Measurements from ENCODE around the gene SLAMF1.
"Not testable (repeated sequence)": the region's sequence is repeated elsewhere in the genome, so short reads cannot be mapped to it uniquely, and the experiment has no call there.

DNA sequence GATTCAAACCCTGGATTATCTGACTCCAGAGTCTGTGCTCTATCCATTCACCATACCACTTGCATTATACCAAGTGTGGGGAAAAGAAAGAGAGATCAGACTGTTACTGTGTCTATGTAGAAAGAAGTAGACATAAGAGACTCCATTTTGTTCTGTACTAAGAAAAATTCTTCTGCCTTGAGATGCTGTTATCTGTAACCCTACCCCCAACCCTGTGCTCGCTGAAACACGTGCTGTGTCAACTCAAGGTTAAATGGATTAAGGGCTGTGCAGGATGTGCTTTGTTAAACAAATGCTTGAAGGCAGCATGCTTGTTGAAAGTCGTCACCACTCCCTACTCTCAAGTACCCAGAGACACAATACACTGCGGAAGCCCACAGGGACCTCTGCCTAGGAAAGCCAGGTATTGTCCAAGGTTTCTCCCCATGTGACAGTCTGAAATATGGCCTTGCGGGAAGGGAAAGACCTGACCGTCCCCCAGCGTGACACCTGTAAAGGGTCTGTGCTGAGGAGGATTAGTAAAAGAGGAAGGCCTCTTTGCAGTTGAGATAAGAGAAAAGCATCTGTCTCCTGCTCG lies 5.3 kb upstream of the SLAMF1 start:
- TF ChIP-seq SRY (CRISPR knock-in tag; IDR thresholded peaks at IDR 0.05); EZH2 (conservative IDR thresholded peaks at IDR 0.05; ENCODE audit: low read depth, low read length); KLF6 (CRISPR knock-in tag; IDR thresholded peaks at IDR 0.05); SUZ12 (IDR thresholded peaks at IDR 0.05; ENCODE audit: low read depth, low read length); HNF4G (IDR thresholded peaks at IDR 0.05; ENCODE audit: borderline replicate concordance, low read depth, low read length); HNF4G (CRISPR knock-in tag; IDR thresholded peaks at IDR 0.05; ENCODE audit: borderline replicate concordance, low read depth); FOXA3 (CRISPR knock-in tag; IDR thresholded peaks at IDR 0.05); HOXA7 (CRISPR knock-in tag; IDR thresholded peaks at IDR 0.05); NFE2L2 (IDR thresholded peaks at IDR 0.05; ENCODE audit: low read length); ZFP1 (CRISPR knock-in tag; IDR thresholded peaks at IDR 0.05); KLF16 (CRISPR knock-in tag; IDR thresholded peaks at IDR 0.05); NFRKB (IDR thresholded peaks at IDR 0.05): not testable (repeated sequence)
- TF ChIP-seq, protein P1, sequence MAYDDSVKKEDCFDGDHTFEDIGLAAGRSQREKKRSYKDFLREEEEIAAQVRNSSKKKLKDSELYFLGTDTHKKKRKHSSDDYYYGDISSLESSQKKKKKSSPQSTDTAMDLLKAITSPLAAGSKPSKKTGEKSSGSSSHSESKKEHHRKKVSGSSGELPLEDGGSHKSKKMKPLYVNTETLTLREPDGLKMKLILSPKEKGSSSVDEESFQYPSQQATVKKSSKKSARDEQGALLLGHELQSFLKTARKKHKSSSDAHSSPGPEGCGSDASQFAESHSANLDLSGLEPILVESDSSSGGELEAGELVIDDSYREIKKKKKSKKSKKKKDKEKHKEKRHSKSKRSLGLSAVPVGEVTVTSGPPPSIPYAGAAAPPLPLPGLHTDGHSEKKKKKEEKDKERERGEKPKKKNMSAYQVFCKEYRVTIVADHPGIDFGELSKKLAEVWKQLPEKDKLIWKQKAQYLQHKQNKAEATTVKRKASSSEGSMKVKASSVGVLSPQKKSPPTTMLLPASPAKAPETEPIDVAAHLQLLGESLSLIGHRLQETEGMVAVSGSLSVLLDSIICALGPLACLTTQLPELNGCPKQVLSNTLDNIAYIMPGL (CRISPR knock-in tag; IDR thresholded peaks at IDR 0.05; ENCODE audit: borderline replicate concordance in 1 of 2, low read depth in 1 of 2): not testable (repeated sequence)
- TF ChIP-seq, protein P2, sequence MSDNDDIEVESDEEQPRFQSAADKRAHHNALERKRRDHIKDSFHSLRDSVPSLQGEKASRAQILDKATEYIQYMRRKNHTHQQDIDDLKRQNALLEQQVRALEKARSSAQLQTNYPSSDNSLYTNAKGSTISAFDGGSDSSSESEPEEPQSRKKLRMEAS (IDR thresholded peaks at IDR 0.05): not testable (repeated sequence)
